Stomach (tissue), 9 donors: ENCODE results near the gene SYT15. TPM values are rescaled to one million over a fixed set of nuclear protein-coding genes. Genes with fewer than 3 reads are reported as not detected.
"Not testable (repeated sequence)": the region's sequence is repeated elsewhere in the genome, so short reads cannot be mapped to it uniquely, and the experiment has no call there.

ENCODE experiments used
- DNase-seq, 2 donors: peaks; one replicate each; pipeline versions ENCODE4 v3.0.0 to v3.0.0-alpha.2; 2013 to 2019
- H3K27ac ChIP-seq, 5 donors: fragments of 200-600 bp in 4 of 5; sonication (generic) in 4 of 5; one replicate each; pipeline ENCODE4 v1.5.1; 2013 to 2019; ENCODE audit warnings: mild to moderate bottlenecking in 1 of 5, moderate library complexity in 1 of 5
- H3K27me3 ChIP-seq, 3 donors: fragments of 200-600 bp; sonication (generic); one replicate each; pipeline ENCODE4 v1.5.1; 2017 to 2019; ENCODE audit warnings: mixed run types in 1 of 3
- H3K36me3 ChIP-seq, 4 donors: fragments of 200-600 bp; sonication (generic); 1 replicate in 3 of 4; 2 replicates in 1 of 4; pipeline ENCODE4 v1.5.1; 2016 to 2019
- H3K4me1 ChIP-seq, 4 donors: fragments of 200-600 bp; sonication (generic); one replicate each; pipeline ENCODE4 v1.5.1; 2016 to 2019
- H3K4me3 ChIP-seq, 4 donors: fragments of 200-600 bp; sonication (generic) in 3 of 4; one replicate each; pipeline ENCODE4 v1.5.1; 2016 to 2019; ENCODE audit warnings: mild to moderate bottlenecking in 1 of 4
- H3K9me3 ChIP-seq, 4 donors: fragments of 200-600 bp; sonication (generic); one replicate each; pipeline ENCODE4 v1.5.1; 2016 to 2019
- WGBS, 5 donors: extraction: QIAGEN DNeasy Blood & Tissue Kit in 3 of 5; methylation state at CpG; one replicate each; pipeline versions ENCODE4 v1.1.5 to v1.1.7; 2013 to 2018; 5-methylcytosine and 5-hydroxymethylcytosine counted together
- intact Hi-C: fragments of 100-400 bp; cut with DNase I; formaldehyde crosslinking; loops from one replicate; pipeline ENCODE4 v1.15.1; 2023; ENCODE audit warnings: low total_unique reads
- polyA plus RNA-seq, 3 donors: library from polyadenylated mRNA; stranded (reverse); fragments of 200-250 nt; gene quantifications; one replicate each; pipeline ENCODE4 v1.2.3, GENCODE V29; 2013
- total RNA-seq, 5 donors: library from RNA; depleted of rRNA; stranded (reverse); fragments of >200 nt; gene quantifications; one replicate each; pipeline versions ENCODE4 v1.1.0 to v1.2.3, GENCODE V29; 2014 to 2016
- donor health status: healthy with polysubstance abuse.
- donor health status: Bipolar disorder and iron deficiency.
- donor health status: healthy.

The SYT15 gene
- total and polyA plus RNA-seq, 8 donors = 0.12 to 85.8 (median 0.93) TPM; not detected in 2

DNA sequence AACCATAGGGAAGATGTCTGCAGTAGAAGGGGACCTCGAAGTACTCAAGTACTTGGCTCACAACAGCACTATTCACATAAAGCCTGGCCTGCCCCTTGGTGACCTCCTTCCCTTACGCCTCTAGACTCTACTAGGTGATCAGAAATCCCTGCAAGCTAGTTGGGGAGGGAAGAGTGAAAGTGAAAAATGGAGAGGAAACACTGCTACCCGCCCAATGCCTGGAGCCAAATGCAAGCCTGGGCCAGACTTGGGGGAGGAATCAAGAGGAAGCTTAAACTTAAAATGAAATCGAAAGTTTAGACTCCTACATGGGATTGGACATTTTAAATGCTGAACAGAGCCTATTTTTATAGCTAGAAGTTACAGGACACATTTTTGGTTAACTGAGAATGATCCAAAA lies 17.6 kb downstream of the SYT15 start:
- 11 to 19% (median 17%) methylated on average over 2 to 3 of the region's 4 CpGs for WGBS, 5 donors
- peak overlapping the region in 1 of 5 donors; percentile 42 for H3K27ac ChIP-seq
- intact Hi-C loops, H3K36me3 ChIP-seq, H3K4me1 ChIP-seq, H3K27me3 ChIP-seq, H3K9me3 ChIP-seq: not testable (repeated sequence)
- peak overlapping the region in 2 of 4 donors; percentile 3 to 19 for H3K4me3 ChIP-seq
- peak in 1 of 2 donors; percentile 33 for DNase-seq

DNA sequence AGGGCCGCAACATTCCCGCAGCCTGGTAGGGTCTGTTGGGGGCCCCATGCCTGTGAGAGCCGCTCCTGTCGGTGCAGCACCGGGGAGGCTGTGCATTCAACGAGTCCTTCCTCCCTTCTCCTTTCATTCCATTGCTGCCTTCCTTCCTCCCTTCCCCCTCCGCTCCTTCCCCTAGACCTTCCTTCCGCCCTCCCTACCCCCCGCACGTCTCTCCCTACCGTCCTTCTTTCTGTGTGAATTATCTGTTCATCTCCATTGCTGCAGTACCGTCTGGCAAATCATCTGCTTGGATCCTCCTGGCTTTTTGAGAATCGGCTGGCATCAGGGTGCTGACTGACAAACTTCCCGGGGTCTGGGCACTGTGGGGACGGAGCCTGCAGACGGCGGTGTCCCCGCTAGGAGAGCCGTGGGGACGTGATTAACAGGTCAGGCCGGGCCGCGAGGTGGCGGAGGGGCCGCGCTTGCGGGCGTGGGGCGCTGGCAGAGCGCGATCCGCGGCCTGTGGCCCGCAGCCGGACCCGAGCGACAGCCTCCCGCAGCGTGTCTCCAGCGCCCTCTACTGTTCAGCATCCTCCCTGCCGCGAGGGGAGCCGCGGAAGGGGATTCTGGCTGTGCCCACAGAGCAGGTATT lies 18.8 kb downstream of the SYT15 start:
- H3K4me1 ChIP-seq, DNase-seq, H3K36me3 ChIP-seq, H3K9me3 ChIP-seq, H3K27me3 ChIP-seq, intact Hi-C loops: not testable (repeated sequence)
- WGBS, 5 donors = 0 to 4% (median 0%) methylated on average over 6 to 22 of the region's 44 CpGs
- peak overlapping the region; percentile 39 to 46 (median 45) for H3K4me3 ChIP-seq
- peak overlapping the region in 2 of 5 donors; percentile 64 to 72 for H3K27ac ChIP-seq

DNA sequence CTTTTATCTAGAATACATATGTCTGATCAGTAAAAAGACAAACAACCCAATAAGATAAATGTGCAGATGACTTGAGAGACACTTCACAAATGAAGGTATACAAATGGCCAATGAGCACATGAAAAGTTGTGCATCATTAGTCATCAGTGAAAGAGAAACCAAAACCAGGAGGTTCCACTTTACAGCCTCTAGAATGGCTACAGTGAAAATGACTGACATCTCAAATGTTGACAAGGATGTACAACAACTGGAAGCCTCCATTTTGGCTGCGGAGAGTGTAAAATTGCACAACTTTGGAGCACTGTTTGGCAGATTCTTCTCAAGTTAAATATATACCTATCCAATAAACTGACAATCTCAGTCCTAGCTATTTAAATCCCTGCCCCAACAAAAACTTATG lies 21.6 kb downstream of the SYT15 start:
- H3K9me3 ChIP-seq, intact Hi-C loops, H3K36me3 ChIP-seq, H3K27me3 ChIP-seq, DNase-seq, H3K27ac ChIP-seq, H3K4me1 ChIP-seq, H3K4me3 ChIP-seq: not testable (repeated sequence)
- 0 to 100% (median 86%) methylated on average over 1 of the region's 1 CpG for WGBS, 5 donors

DNA sequence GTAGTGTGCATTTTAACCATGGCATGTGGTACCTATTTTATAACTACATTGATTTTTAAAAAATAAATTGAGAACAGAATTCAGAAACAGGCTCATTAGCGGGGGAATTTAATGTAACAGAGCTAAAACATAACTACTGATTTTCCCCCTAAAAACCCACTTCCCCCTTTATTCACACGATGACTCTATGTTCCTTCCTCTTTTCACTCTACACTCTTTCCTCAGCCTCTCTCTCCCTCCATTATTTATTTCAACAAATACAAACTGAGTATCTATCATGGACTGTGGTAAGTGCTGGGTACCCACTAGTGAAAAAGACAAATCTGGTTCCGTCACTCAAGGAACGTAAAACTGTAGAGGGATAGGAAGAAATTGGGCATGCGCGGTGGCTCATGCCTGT lies 36.6 kb downstream of the SYT15 start:
- intact Hi-C loops, H3K27me3 ChIP-seq, DNase-seq, H3K4me1 ChIP-seq, H3K36me3 ChIP-seq, H3K9me3 ChIP-seq, H3K27ac ChIP-seq, H3K4me3 ChIP-seq: not testable (repeated sequence)
- no CpG with 5 or more reads among the region's 6 CpGs for WGBS, 5 donors

DNA sequence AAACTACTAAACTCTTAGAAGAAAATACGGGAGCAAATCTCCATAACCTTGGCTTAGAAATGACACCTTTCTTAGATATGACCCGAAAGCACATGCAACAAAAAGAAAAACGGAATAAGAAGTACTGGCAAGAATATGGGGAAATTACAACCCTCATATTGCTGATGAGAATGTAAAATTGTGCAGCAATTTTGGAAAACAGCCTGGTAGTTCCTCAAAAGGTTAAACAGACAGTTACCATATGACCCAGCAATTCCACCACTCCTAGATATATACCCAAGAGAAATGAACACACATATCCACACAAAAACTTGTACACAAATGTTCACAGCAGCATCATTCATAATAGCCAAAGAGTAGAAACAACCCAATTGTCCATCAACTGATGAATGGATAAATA lies 37.3 kb downstream of the SYT15 start:
- H3K27me3 ChIP-seq, H3K4me1 ChIP-seq, H3K4me3 ChIP-seq, intact Hi-C loops, H3K27ac ChIP-seq, H3K9me3 ChIP-seq, DNase-seq, H3K36me3 ChIP-seq: not testable (repeated sequence)
- no CpG with 5 or more reads among the region's 3 CpGs for WGBS, 5 donors

DNA sequence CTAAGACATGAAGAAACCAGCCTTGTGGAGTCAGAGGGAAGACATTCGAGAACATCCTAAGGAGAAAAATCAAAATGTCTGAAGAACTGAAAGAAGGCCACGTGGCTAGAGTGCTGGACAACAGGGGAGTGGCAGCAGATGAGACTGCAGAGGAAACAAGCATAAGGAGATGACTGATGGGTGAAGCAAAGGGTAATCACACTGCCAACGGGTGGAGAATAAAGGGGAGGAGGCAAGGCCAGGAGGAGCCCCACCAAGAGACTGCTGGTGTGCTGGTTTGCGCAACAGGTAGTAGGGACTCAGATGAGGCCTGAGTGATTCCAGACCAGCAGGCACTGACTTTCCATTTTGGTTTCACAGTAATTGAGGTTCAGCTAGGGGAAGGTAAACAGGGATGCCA lies 38.2 kb downstream of the SYT15 start:
- 60 to 90% (median 71%) methylated on average over 3 to 4 of the region's 4 CpGs for WGBS, 5 donors
- H3K4me1 ChIP-seq, H3K27me3 ChIP-seq, H3K9me3 ChIP-seq, H3K27ac ChIP-seq, H3K4me3 ChIP-seq, H3K36me3 ChIP-seq, DNase-seq, intact Hi-C loops: not testable (repeated sequence)

DNA sequence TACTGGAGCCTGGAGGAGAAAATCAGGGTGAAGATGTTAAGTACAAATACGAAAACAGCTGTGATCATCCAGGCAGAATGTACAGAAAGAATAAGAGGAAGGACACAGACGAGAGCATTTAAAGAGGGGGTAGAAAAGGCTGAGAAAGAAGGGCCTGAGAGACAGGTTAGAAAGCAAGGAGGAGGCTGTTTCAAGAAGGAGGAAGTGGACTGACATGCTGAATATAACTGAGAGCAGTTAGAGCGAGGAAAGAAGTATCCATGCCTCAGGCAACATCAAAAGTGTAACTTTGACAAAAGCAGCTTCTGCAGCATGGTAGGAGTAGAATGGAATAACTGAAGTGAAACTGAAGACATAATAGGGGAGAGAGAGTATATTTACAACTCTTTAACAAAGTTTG lies 39.0 kb downstream of the SYT15 start:
- intact Hi-C loops, H3K4me3 ChIP-seq, H3K9me3 ChIP-seq, DNase-seq, H3K27me3 ChIP-seq, H3K36me3 ChIP-seq, H3K4me1 ChIP-seq, H3K27ac ChIP-seq: not testable (repeated sequence)
- WGBS, 5 donors = 79 to 94% (median 85%) methylated on average over 2 to 3 of the region's 3 CpGs

DNA sequence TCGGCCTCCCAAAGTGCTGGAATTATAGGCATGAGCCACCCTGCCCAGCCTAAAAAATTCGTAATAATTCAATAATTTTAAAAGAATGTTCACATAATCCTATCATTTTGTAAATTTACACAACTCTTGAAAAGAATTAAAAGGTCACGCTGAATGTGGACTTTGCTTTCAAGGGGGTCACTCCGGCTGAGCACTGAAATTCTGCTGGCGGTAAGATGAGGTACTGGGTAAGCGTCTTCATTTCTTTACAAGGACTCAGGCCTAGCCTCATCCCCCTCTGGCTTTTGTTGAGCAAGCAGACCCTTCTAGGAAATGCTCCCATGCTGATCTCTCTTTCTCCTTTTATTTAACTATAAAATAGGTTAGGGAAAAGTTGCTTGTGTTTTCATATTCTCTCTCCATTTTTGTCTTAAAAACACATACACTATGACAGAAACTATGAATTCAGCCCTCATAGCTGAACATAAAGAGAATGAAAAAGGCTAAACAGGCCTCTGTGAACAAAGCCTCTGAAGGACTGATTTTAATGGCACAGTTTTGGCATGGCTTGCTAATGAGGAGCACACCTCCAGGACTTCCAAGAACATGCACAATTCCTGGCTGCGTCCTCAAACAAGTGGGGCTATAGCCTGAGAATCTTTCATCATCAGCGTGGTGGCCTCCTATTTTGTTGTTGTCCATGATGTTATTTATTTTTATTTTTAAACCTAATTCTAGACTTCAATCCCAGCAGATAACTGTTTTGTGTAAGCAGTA lies 45.1 kb downstream of the SYT15 start:
- intact Hi-C loops, H3K9me3 ChIP-seq, H3K4me1 ChIP-seq, H3K27ac ChIP-seq, H3K36me3 ChIP-seq, DNase-seq, H3K4me3 ChIP-seq, H3K27me3 ChIP-seq: not testable (repeated sequence)
- WGBS, 5 donors = 41 to 50% (median 49%) methylated on average over 2 to 4 of the region's 8 CpGs; no CpG with 5 or more reads in 1 of the 5 donors

DNA sequence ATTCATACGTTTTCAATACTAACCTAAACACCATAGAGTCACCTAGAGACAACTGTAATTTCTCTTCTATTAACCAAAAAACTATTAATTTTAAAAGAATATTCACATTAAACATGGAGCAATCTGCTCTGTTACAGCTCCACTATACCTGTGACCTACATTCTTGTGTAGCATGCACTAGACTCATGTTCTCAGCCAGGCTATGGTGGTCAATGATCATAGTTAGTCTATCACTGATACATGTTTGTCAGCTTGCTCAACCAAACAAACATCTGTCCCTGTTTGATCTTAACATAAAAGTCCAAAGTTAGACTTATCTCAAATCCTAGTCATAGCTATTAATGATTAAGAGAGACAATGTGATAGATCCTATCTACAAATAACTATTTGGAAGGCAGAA lies 50.9 kb downstream of the SYT15 start:
- H3K36me3 ChIP-seq, DNase-seq, H3K9me3 ChIP-seq, H3K4me1 ChIP-seq, intact Hi-C loops, H3K27me3 ChIP-seq, H3K27ac ChIP-seq, H3K4me3 ChIP-seq: not testable (repeated sequence)
- WGBS, 5 donors = no CpG with 5 or more reads among the region's 1 CpG

DNA sequence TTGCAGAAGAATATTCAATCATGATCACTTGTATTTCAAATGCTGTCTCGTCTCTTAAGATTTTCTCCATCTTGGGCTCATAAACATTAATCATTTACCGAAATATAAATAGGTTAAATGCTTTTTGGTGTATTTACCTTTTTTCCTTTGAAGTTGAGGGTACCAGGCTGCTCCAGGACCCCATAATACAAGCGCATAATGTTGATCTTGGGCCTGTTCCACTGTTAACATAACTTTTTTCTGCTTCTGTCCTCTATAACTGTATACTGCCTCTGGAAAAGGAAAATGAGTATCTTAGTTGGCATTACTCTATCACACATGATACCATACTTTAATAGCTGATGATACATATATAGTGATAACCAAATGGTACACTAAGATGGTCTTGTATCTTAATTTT lies 51.9 kb downstream of the SYT15 start:
- H3K4me3 ChIP-seq, intact Hi-C loops: not testable (repeated sequence)
- no CpG with 5 or more reads among the region's 3 CpGs for WGBS, 5 donors

DNA sequence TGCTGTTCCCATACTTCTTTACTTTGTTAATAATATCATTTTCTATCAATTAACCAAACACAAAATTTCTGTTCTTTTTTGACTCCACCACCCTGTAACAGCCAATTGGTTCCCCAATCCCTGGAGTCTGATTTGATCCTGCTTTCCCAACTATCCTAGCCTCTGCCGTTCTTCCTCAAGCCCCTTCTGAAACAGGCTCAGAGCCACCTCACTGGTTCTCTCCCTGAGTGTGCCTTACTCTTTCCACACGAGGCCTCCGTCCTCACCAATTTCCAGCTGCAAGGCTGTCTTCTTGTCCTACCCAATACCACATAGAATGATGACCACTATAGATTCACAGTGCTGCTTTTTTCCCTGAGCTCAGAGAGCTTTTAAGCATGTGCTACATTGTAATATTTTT lies 52.8 kb downstream of the SYT15 start:
- WGBS, 5 donors = no CpG with 5 or more reads among the region's 3 CpGs
- H3K4me3 ChIP-seq, DNase-seq, H3K36me3 ChIP-seq, intact Hi-C loops, H3K9me3 ChIP-seq, H3K27ac ChIP-seq, H3K4me1 ChIP-seq, H3K27me3 ChIP-seq: not testable (repeated sequence)

More for the DNA sequence above, 51.9 kb downstream of the SYT15 start:
- not testable (repeated sequence) for H3K36me3 ChIP-seq, H3K9me3 ChIP-seq, DNase-seq, H3K4me1 ChIP-seq, H3K27me3 ChIP-seq, H3K27ac ChIP-seq

DNA sequence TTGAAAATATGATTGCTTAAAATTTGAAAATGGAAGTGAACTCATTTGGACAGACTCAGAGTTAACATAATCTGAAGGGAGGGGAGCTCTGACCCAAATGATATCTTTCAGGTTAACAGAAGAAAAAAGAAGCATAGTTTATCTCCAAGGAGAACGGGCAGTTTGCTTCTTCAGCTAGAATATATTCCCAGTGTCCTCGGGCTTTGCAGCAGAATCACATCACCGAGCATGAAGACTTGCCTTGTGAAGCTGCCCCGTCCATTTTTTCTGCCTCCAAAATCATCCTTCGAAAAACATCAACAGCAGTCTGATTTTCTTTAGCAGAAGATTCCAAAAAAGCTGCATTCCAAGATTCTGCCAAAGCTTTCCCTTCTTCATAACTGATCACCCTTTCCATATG lies 55.8 kb downstream of the SYT15 start:
- DNase-seq, H3K4me1 ChIP-seq, intact Hi-C loops, H3K9me3 ChIP-seq, H3K4me3 ChIP-seq, H3K27ac ChIP-seq, H3K27me3 ChIP-seq, H3K36me3 ChIP-seq: not testable (repeated sequence)
- WGBS, 5 donors = 18 to 48% (median 26%) methylated on average over 5 of the region's 5 CpGs
